Nephron progenitor cell (in vitro differentiated cells): ENCODE results near the gene COX7A2L.
A peak's percentile ranks its signal among the peaks of the same experiment; 100 is the strongest.

Experiments used
- DNase-seq: peaks from one replicate; pipeline ENCODE4 v3.0.0; 2021
- H3K27ac Mint-ChIP-seq: 2 replicates; pipeline ENCODE4 v1.8.0; 2021; ENCODE audit warnings: mild to moderate bottlenecking, moderate library complexity, mixed read lengths
- H3K27me3 Mint-ChIP-seq: 2 replicates; pipeline ENCODE4 v1.8.0; 2021; ENCODE audit warnings: mild to moderate bottlenecking, low read depth, mixed read lengths; ENCODE audit not compliant: poor library complexity
- H3K36me3 Mint-ChIP-seq: 2 replicates; pipeline ENCODE4 v1.8.0; 2021; ENCODE audit warnings: low read depth, mixed read lengths
- H3K4me1 Mint-ChIP-seq: 2 replicates; pipeline ENCODE4 v1.8.0; 2021; ENCODE audit warnings: mixed read lengths
- H3K4me3 Mint-ChIP-seq: 2 replicates; pipeline ENCODE4 v1.8.0; 2021; ENCODE audit warnings: mild to moderate bottlenecking, moderate library complexity, mixed read lengths
- H3K9me3 Mint-ChIP-seq: 2 replicates; pipeline ENCODE4 v1.8.0; 2021; ENCODE audit warnings: mild to moderate bottlenecking, moderate library complexity, mixed read lengths
- TF ChIP-seq, protein P1 (sequence below): fragments of 200-600 bp; sonication (generic); IDR thresholded peaks from 2 replicates; pipeline ENCODE4 v1.5.0; 2021; ENCODE audit warnings: antibody characterized with exemption

COX7A2L gene

DNA sequence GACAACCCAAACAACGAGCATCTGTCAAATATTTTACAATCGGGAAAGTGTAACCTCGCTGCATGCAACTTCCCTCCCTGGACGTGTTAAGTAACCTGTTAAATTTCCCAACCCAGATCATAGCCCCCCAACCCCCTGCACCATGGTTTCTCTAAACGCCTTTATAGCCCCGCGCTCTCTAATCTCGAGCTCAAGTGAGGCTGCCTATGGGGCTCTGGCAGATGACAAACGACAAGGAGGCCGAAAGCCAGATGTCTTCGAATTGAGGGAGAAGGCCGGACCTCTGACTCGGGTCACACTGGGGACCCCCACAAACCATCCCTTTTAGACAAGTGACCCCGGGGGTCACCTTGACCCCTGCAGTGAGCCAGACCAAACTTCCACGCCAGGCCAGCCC, 526 bp downstream of the COX7A2L start:
- no peak for DNase-seq
- peak overlapping the region; percentile 100 for H3K27ac Mint-ChIP-seq

DNA sequence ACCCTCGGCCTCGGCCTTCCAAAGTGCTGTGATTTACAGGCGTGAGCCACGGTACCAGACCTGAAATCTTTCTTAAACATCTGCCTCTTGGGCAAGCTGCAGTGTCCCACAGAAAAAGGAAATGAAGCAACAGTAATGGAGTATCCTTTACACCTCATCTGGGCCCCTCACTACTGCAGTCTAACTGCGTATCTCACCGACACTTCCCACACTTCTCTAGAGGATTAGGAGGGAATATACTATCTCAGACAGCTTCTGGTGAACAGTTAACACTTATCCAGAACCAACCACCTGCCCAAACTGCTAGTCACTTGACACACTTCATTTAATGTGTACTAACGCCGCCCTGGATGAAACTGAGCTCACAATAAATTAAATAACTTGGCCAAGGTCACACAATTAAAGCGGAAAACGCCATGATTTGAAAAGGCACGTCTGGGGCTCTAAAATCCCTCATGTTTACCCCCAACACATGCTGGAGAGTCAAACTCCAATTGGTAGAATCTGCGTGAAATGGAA, 993 bp downstream of the COX7A2L start:
- TF ChIP-seq, protein P1, sequence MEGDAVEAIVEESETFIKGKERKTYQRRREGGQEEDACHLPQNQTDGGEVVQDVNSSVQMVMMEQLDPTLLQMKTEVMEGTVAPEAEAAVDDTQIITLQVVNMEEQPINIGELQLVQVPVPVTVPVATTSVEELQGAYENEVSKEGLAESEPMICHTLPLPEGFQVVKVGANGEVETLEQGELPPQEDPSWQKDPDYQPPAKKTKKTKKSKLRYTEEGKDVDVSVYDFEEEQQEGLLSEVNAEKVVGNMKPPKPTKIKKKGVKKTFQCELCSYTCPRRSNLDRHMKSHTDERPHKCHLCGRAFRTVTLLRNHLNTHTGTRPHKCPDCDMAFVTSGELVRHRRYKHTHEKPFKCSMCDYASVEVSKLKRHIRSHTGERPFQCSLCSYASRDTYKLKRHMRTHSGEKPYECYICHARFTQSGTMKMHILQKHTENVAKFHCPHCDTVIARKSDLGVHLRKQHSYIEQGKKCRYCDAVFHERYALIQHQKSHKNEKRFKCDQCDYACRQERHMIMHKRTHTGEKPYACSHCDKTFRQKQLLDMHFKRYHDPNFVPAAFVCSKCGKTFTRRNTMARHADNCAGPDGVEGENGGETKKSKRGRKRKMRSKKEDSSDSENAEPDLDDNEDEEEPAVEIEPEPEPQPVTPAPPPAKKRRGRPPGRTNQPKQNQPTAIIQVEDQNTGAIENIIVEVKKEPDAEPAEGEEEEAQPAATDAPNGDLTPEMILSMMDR = no peak
- Mint-ChIP-seq H3K27ac (peak overlapping the region; percentile 100), H3K4me3 (peak overlapping the region; percentile 91), H3K36me3 (peaks cover 15% of the 10 kb centered on the region), H3K27me3 (peaks cover 10% of the 10 kb centered on the region), H3K9me3 (no peaks in the 10 kb centered on the region), H3K4me1 (peaks cover 69% of the 10 kb centered on the region)
- DNase-seq = no peak

More for the DNA sequence above, 526 bp downstream of the COX7A2L start:
- peak overlapping the region; percentile 91 for H3K4me3 Mint-ChIP-seq
- H3K27me3 Mint-ChIP-seq = peaks cover 13% of the 10 kb centered on the region
- H3K4me1 Mint-ChIP-seq = peaks cover 74% of the 10 kb centered on the region
- H3K9me3 Mint-ChIP-seq = no peaks in the 10 kb centered on the region
- H3K36me3 Mint-ChIP-seq = peaks cover 15% of the 10 kb centered on the region
- TF ChIP-seq, protein P1 = no peak

DNA sequence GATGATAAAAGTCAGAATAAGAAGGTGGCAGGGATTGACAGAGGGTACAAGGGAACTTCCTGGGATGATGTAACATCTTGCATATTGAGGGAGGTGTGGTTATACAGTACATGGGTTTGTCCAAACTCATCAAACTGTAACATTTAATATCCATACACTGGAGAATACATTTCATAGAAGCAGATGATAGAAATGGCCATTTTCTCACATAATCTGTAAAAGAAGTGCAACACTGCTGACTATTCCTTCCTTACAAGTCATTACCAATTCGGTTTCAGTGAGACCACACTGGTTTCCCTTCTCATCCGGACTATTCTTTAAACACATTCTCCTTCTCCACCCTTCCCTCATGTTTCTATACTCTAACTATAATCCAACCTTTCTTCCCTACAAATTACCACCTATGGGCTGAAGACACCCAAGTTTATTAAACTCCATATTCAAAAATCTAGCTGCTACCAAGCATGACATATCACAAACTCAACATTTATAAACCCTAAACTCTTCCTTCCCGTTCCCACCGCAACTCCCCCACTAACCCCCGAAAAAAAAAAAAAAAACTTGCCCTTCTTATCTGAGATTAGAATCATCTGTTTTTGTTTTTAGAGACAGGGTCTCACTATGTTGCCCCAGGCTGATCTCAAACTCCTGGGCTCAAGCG, 1.6 kb downstream of the COX7A2L start:
- peaks cover 13% of the 10 kb centered on the region for H3K27me3 Mint-ChIP-seq
- peaks cover 15% of the 10 kb centered on the region for H3K36me3 Mint-ChIP-seq
- peak overlapping the region; percentile 70 for H3K27ac Mint-ChIP-seq
- H3K4me3 Mint-ChIP-seq = peak overlapping the region; percentile 91
- DNase-seq = no peak
- no peaks in the 10 kb centered on the region for H3K9me3 Mint-ChIP-seq
- TF ChIP-seq, protein P1 = no peak
- H3K4me1 Mint-ChIP-seq = peaks cover 64% of the 10 kb centered on the region

DNA sequence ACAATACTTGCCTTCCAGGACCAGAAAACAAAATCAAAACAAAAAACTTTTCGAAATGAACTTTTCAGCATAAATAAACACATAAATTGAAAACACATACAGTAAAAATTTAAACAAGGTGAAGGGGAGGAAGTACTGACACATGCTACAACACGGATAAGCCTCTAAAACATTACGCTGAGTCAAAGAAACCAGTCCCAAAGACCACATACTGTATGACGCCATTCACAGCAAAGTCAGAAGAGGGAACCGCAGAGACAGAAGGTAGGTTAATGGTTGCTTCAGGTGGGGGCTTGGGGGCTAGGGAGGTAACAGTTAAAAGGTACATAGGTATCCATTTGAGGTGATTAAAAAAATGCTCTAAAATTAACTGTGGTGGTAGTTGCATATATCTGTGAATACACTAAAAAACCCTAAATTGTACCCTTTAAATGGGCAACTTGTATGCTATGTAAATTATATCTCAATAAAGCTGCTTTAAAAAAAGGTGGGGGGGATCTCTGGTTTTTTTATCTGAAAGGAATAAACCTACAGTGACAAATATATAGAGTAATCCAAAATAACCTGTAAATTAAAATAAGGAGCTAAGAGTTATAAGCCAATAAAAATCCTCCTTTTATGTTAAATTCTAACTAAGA, 7.1 kb downstream of the COX7A2L start:
- H3K4me3 Mint-ChIP-seq = no peak overlapping the region
- H3K36me3 Mint-ChIP-seq = peaks cover 51% of the 10 kb centered on the region
- H3K9me3 Mint-ChIP-seq = no peaks in the 10 kb centered on the region
- TF ChIP-seq, protein P1 = no peak
- peak overlapping the region; percentile 53 for H3K27ac Mint-ChIP-seq
- no peak for DNase-seq
- H3K4me1 Mint-ChIP-seq = peaks cover 16% of the 10 kb centered on the region
- peaks cover 3% of the 10 kb centered on the region for H3K27me3 Mint-ChIP-seq

DNA sequence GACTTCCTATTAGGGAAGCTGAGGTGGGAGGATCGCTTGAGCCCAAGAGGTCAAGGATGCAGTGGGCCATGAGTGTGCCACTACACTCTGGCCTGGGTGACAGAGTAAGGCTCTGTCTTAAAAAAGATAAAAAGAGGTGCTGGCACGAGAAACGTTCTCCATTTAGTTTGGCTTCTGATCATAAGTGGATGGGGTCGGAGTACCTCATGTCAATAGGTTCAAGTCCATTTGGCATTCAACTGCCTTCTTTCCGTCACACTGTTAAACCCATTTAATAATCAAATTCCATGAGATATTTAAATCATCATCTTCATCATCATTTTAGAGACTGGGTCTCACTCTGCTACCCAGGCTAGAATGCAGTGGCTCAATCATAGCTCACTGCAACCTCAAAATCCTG, 9.2 kb downstream of the COX7A2L start:
- H3K27ac Mint-ChIP-seq = no peak overlapping the region
- DNase-seq = no peak
- TF ChIP-seq, protein P1 = no peak
- H3K9me3 Mint-ChIP-seq = no peaks in the 10 kb centered on the region
- H3K4me1 Mint-ChIP-seq = no peaks in the 10 kb centered on the region
- peaks cover 3% of the 10 kb centered on the region for H3K27me3 Mint-ChIP-seq
- no peak overlapping the region for H3K4me3 Mint-ChIP-seq
- H3K36me3 Mint-ChIP-seq = peaks cover 62% of the 10 kb centered on the region
